GM12892 (cell line): Measurements from ENCODE around the gene PDE6G.

Experiments used
- POLR2A ChIP-seq: IDR thresholded peaks from 2 replicates; pipeline ENCODE4 v1.6.1; 2011; ENCODE audit warnings: low read depth, low read length, control low read depth
- POLR2AphosphoS5 ChIP-seq: IDR thresholded peaks from 2 replicates; pipeline ENCODE4 v1.6.1; 2011; ENCODE audit warnings: low read depth, low read length, control low read depth

DNA sequence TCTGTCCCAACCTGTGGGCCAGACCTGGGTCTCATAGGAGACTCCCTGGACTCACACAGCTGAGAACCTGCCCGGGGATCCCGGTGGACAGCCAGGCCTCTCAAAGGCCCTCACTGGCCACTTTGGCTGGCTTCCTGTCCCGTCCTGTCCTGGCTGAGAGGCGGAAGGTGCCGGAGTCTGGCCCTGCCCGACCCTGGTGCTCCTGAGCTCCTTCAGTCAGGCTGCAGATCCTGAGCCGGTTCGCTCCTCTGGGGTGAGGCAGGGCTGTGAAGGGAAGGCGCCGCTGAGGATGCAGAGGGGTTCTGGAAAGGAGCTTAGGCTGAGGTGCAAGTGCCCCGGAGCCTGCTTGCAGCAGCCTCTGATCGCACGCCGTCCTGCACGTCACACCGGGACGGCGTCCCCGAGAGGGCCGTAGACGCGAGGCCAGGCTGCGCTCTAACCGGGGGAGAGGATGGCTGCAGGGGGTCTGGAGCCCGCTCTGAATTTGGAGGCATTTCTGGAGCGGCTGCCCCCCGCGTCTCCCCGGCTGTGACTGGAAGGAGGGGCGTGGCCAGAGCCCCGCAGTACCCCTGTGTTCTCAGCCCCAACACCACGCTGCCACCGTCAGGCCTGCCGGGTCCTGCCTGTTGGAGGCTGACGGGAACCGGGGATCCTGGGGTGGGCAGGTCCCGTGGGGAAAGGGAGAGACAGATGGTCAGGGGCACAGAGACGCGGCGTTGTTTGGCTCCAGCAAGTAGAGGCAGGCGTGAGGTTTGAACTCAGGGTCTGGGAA, 31.6 kb upstream of the PDE6G start:
- TF ChIP-seq POLR2A (no peak), POLR2AphosphoS5 (no peak)
